HG02763 (cell line): ENCODE results near the gene SYT17.

Experiments
- ATAC-seq: cut with Tn5 transposase; IDR thresholded peaks from one replicate; pipeline ENCODE4 v1.9.1; 2021; ENCODE audit warnings: mild to moderate bottlenecking, moderate library complexity; ENCODE audit not compliant: unreplicated experiment

The SYT17 gene

GRCh38 chr16:19245326-19245925 lies 77.4 kb downstream of the SYT17 start:
- no peak for ATAC-seq

DNA sequence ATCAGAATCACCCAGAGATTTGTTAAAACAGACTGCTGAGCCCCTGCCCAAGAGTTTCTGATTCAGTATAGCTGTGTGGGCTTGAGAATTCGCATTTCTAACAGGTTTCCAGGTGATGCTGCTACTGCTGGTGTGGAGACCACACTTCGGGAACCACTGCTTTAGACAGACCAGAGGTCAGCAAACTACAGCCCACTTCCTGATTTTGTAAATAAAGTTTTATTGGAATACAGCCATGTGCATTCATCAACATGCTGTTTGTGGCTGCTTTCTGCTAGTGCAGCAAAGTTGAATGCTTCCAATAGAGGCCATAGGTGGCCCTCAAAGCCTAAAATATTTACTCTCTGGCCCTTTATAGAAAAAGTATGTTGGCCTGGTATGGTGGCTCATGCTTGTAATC lies 84.9 kb downstream of the SYT17 start:
- ATAC-seq = no peak

DNA sequence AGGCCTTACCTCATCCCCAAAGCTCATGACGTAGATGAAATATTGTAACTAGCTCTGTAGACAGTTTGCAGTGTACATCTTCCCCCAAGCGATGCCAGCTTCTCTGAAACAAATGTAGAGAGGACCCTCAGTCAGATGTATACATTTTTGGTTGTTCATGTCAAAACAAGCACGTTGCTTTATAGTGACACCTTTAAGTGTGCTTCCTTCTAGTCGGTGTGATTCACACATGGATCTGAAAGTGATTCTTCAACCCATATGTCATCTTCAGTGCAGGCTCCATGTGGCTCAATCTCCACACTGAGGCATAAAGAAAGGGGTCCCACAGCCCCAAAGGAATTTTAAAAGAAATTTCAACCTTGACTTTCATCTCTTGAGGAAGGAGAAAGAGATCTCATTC lies 86.6 kb downstream of the SYT17 start:
- ATAC-seq = no peak

GRCh38 chr16:19264123-19264673 lies 96.2 kb downstream of the SYT17 start:
- ATAC-seq = no peak

GRCh38 chr16:19265380-19265930 lies 97.4 kb downstream of the SYT17 start:
- no peak for ATAC-seq

DNA sequence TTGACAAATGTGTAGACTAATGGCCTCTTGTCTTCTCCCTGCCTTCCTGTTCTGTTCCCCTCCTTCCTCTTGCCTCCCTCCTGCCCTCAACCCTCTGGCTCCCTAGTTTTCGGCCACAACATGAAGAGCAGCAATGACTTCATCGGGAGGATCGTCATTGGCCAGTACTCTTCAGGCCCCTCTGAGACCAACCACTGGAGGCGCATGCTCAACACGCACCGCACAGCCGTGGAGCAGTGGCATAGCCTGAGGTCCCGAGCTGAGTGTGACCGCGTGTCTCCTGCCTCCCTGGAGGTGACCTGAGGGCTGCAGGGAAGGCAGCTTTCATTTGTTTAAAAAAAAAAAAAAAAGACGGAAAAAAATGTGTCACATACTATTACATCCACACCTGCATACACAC lies 98.7 kb downstream of the SYT17 start:
- ATAC-seq = no peak

GRCh38 chr16:19269098-19269497 lies 101.1 kb downstream of the SYT17 start:
- ATAC-seq = no peak

- no peak for ATAC-seq
Observed at GRCh38 chr16:19274165-19274797, 106.2 kb downstream of the SYT17 start.

DNA sequence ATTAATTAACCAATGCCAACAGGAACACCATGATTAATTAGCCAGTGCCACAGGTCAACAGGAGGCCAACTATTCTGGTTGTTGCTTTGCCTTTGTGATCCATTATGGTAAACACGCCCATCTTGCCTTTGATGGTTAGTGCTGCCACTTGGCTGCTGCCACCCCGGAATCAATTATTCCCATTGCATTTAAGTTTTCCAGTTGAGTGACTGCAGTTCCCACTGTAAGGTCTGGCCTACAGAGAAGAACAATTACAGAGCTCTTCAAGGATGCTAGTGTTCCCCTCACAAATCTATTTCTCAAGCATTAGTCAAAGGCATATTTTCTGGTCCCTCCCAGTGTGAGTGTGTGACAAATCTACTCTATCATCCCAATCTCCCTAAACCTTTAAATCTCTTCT lies 110.4 kb downstream of the SYT17 start:
- ATAC-seq = no peak

GRCh38 chr16:19281246-19281645 lies 113.2 kb downstream of the SYT17 start:
- ATAC-seq = no peak

DNA sequence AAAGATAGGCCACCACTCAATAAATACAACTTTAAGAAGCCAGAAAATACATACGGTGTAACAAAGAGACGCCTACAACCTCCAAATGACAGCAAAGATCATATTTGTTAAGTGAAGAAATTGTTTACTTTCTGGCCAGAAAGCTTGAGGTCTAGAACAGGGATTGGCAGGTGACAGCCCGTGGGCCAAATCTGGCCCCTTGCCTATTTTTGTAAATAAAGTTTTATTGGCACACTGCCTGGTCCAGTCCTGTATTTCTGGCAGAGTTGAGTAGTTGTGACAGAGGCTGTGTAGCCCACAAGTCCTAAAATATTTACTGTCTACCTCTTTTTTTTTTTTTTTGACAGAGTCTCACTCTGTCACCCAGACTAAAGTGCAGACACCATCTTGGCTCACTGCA lies 114.1 kb downstream of the SYT17 start:
- ATAC-seq = no peak

GRCh38 chr16:19283637-19284036 lies 115.6 kb downstream of the SYT17 start:
- no peak for ATAC-seq

DNA sequence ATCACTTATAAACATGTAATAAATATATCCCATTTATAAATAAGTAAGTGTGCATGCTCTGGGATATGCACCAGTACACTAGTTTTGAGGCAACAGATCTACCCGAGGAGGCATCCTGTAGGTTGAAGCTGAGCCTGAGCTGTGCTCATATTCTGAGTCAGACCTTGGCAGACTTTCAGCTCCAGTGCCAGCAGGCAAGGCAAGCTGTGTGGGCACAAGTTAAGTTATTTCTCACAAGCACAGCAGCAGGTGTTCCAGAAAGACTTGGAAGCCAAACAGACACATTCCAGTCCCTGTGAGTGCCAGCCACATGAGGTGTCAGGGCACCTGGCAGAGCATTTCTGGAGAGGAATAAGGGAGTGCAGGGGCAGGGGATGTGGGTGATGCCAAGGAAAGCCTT lies 116.2 kb downstream of the SYT17 start:
- ATAC-seq = no peak

GRCh38 chr16:19285431-19285830 lies 117.4 kb downstream of the SYT17 start, which contains the start of gene CLEC19A:
TSS of gene CLEC19A (plus strand) at chr16:19285731. CDS start at chr16:19285852, 121 bp downstream.
- ATAC-seq = no peak

GRCh38 chr16:19286827-19287226 lies 118.8 kb downstream of the SYT17 start:
- ATAC-seq = no peak

- no peak for ATAC-seq
Observed at GRCh38 chr16:19287241-19287640, 119.2 kb downstream of the SYT17 start.

- no peak for ATAC-seq
Observed at GRCh38 chr16:19288872-19289799, 121.1 kb downstream of the SYT17 start.

- ATAC-seq = no peak
Observed at GRCh38 chr16:19289811-19290485, 121.9 kb downstream of the SYT17 start.

DNA sequence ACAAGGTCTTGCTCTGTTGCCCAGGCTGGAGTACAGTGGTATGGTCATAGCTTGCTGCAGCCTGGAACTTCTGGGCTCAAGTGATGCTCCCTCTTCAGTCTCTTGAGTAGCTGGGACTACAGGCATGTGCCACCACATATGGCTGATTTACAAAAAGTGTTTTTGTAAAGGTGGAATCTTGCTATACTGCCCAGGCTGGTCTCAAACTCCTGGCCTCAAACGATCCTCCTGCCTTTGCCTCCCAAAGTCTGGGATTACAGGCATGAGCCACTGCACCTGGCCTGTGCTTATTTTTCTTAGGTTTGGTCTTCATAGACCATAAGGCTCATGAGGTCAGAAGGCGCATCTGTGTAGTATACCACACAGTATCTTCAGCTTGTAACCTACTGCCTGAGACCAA lies 122.8 kb downstream of the SYT17 start:
- no peak for ATAC-seq

- ATAC-seq = no peak
Observed at GRCh38 chr16:19291475-19291874, 123.4 kb downstream of the SYT17 start.

GRCh38 chr16:19292186-19292585 lies 124.1 kb downstream of the SYT17 start:
- no peak for ATAC-seq
